GM18951 (cell line): ENCODE results near the gene CYP8B1.

Experiments
- POLR2A ChIP-seq: IDR thresholded peaks from 4 replicates; pipeline ENCODE4 v1.6.1; 2011; ENCODE audit warnings: mild to moderate bottlenecking; ENCODE audit not compliant: insufficient read length, insufficient read depth; ENCODE audit errors: extremely low read depth
- in situ Hi-C: fragments of 300-500 bp; cut with MboI; formaldehyde crosslinking; loops from one replicate; pipeline ENCODE4 v1.12.0; 2022; ENCODE audit warnings: low sequenced_read_pairs, mixed read lengths, inconsistent platforms; ENCODE audit not compliant: unreplicated experiment

The CYP8B1 gene

GRCh38 chr3:42875325-42876151 lies at the start of gene CYP8B1:
Gene CYP8B1 (minus strand): TSS chr3:42875879. CDS start chr3:42875816, 63 bp downstream.
- in situ Hi-C loops: loop anchor here (10.0 kb wide), 1 partner anchor 91 kb away; no protein-coding TSS in a partner anchor
- no peak for TF ChIP-seq POLR2A

DNA sequence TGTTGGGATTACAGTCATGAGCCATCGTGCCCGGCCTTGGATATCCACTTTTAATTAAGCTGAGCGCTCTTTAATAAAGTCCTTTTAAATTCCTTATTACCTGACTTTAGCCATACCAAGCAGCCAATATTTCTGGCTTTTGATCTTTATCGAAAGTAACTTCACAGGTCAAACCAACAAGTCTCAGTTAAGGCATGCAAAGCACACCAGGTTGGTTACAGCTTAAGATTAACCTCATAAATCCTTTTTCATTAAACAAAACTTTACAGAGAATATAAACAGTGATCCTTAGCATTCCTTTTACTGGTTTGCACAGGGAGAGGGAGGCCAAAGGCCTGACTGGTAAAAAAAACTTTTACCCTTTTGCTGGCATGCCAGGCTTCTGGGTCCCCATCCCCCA lies 47.9 kb upstream of the CYP8B1 start:
- in situ Hi-C loops: no loop called here
- TF ChIP-seq POLR2A: no peak

DNA sequence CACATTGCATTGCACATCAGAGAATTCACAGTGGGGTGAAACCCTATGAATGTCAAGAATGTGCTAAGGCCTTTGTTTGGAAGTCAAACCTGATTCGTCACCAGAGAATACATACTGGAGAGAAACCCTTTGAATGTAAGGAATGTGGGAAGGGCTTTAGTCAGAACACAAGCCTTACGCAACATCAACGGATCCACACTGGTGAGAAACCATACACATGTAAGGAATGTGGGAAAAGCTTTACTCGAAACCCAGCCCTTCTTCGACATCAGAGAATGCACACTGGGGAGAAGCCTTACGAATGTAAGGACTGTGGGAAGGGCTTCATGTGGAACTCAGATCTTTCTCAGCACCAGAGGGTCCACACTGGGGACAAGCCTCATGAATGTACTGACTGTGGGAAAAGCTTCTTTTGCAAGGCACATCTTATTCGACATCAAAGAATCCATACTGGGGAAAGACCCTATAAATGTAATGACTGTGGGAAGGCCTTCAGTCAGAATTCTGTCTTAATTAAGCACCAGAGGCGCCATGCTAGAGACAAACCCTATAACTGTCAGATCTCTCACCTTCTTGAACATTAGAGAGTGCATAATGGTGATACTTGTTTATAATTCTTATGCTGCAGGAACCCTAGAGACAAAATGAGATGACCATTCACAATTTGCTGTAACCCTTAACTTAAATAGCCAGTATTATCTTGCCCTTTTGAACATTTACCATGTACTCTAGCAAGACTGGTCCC lies 39.3 kb upstream of the CYP8B1 start:
- in situ Hi-C loops: no loop called here

GRCh38 chr3:42911551-42911950 lies 35.9 kb upstream of the CYP8B1 start:
- TF ChIP-seq POLR2A: no peak
- in situ Hi-C loops: no loop called here

More for the DNA sequence above, 39.3 kb upstream of the CYP8B1 start:
- TF ChIP-seq POLR2A: no peak

- no peak for TF ChIP-seq POLR2A
- in situ Hi-C loops: no loop called here
Measured at GRCh38 chr3:42908675-42909074, 33.0 kb upstream of the CYP8B1 start.

DNA sequence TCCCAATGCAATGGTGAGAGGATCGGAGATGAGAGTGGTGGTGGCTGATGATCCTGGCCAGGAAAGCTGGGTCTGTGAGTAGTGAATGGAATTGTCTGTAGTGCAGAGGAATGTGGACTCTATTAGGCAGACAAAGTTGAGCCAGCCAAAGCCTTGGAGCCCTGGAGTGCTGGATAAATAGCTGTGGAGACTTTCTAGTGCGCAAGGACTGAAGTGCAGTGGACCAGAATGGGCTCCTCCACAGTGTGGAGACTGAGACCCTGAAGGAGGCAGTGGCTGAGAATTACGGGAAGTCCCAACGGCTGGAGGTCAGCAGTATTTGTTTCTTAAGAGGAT lies 31.1 kb upstream of the CYP8B1 start:
- no peak for TF ChIP-seq POLR2A
- in situ Hi-C loops: no loop called here

- in situ Hi-C loops: no loop called here
- TF ChIP-seq POLR2A: no peak
Measured at GRCh38 chr3:42906070-42906847, 30.6 kb upstream of the CYP8B1 start, which contains the start of gene ZNF662. Gene ZNF662 (plus strand): TSS chr3:42906142. CDS start chr3:42908115, 1,973 bp downstream.

DNA sequence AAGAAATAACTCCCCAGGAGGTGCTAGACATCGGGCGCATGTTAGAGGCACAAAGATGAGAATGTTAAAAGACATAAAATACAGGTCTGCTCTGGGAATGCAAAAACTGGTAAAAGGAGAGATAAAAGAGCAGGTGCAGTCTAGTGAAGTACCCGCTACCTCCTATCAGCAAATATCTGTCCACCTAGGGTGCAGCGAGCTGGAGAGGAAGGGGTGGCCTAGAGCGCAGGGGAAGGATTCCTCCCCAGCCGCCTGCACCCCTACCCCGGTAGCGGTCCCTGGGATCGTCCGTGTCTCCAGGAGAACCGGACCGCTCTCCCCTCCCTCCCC lies 30.0 kb upstream of the CYP8B1 start:
- in situ Hi-C loops: no loop called here
- TF ChIP-seq POLR2A: no peak

DNA sequence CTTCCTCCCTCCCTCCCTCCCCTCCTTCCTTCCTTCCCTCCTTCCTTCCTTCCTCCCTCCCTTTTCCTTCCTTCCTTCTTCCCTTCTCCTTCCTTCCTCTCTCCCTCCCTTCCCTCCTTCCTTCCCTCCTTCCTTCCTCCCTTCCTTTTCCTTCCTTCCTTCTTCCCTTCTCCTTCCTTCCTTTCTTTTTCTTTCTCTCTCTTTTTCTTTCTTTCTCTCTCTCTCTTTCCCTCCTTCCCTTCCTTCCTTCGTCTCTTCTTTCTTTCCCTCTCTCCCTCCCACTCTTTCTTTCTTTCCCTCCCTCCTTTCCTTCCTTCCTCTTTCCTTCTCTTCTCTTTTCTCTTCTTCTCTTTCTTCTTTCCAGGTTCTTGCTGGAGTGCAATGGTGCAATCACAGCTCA lies 28.4 kb upstream of the CYP8B1 start:
- in situ Hi-C loops: no loop called here
- no peak for TF ChIP-seq POLR2A

- in situ Hi-C loops: no loop called here
- no peak for TF ChIP-seq POLR2A
Measured at GRCh38 chr3:42902257-42902656, 26.6 kb upstream of the CYP8B1 start.

GRCh38 chr3:42901073-42901415 lies 25.4 kb upstream of the CYP8B1 start:
- in situ Hi-C loops: no loop called here
- no peak for TF ChIP-seq POLR2A

GRCh38 chr3:42900226-42901072 lies 24.8 kb upstream of the CYP8B1 start:
- TF ChIP-seq POLR2A: no peak
- in situ Hi-C loops: no loop called here
